Measurements from ENCODE around the gene LRRC38.
"Not testable (repeated sequence)": the region's sequence is repeated elsewhere in the genome, so short reads cannot be mapped to it uniquely, and the experiment has no call there.

LRRC38 gene, protein sequence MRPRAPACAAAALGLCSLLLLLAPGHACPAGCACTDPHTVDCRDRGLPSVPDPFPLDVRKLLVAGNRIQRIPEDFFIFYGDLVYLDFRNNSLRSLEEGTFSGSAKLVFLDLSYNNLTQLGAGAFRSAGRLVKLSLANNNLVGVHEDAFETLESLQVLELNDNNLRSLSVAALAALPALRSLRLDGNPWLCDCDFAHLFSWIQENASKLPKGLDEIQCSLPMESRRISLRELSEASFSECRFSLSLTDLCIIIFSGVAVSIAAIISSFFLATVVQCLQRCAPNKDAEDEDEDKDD

DNA sequence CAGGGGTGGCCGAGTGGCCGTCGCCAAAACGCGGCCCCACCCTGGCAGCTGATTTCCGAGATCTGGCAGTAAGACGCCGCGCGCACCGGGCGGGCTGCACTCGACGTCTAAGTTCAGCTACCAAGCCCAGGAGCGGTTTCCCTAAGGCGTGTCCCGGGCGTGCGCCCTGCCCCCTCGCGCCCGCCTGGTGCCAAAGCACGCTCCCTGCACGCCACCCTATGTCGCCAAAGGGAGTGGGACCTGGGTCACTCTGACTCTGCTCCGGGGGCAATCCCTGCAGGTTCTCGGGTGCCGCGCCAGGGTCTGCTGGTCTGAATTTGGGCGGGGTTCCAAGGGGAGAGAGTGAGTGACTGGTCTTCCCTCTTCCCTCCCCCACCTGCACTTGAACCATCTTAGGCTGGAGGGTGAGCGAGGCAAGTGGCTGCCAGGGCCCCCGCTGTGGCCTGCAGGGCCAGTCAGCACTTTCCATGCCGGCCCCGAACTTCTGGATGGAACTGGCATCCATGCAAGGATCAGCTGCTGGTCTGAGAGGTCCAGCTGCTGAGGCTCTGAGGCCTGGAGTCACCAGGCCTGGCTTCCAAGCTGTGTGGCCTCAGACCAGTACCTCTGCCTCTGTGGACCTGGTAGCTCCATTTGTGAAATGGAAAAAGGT lies at the start of gene LRRC38:
LRRC38 (minus strand) TSS at position 109 of the 652 bp plus-strand sequence. CDS start 410 bp downstream, outside the sequence.
- no peak for DNase-seq (ENCODE audit: low read depth)

DNA sequence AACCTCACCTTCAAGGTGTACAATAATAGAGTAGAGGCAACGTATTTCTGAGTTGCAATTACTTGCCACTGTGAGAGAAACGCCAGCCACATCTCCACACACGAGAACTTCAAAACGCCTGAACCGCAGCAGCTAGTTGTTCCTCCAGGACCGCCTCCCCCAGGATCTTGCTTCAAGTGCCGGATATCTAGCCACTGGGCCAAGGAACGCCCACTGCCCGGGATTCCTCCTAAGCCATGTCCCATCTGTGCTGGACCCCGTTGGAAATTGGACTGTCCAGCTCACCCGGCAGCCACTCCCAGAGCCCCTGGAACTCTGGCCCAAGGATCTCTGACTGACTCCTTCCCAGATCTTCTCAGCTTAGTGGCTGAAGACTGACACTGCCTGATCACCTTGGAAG lies 49.2 kb upstream of the LRRC38 start:
- DNase-seq (ENCODE audit: low read depth): not testable (repeated sequence)

DNA sequence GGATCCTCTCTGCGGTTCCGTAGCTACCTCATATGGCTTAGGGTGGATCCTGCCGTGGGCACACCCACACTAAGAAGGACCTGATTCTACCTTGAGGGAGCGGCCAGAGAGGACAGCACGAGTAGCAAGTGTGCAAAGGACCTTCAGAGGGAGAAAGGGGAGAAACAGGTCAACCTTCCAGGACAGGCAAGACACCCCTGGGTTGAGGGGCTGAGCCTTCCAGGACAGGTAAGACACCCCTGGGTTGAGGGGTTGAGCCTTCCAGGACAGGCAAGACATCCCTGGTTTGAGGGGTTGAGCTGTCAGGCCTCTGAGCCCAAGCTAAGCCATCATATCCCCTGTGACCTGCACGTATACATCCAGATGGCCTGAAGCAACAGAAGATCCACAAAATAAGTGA lies 46.7 kb upstream of the LRRC38 start:
- no peak for DNase-seq (ENCODE audit: low read depth)

DNA sequence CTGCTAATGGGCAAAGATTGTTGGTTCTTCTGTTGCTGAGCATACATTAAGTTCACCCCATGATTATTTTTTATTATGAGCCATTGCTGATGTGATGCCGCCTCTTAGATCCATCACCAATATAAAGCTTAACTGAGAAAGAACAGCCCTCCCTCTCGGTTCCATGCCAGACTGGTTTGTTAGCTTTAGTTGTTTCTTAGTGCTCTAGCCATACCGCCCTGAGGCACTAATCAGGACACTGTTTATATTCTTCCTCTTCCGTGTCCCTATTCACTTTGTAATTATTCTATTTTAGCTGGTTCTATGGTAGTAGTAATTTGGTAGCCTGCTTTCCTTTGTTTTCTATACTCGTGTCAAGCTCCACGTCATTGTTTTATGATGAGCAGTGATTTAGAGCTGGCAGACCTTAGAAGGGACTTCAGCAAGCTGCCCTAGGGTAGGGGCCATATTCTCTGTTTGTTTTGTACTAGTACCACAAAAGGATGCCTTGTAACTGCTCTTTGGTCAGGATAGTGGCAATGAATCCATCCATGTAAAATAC lies 42.5 kb upstream of the LRRC38 start:
- no peak for DNase-seq (ENCODE audit: low read depth)

DNA sequence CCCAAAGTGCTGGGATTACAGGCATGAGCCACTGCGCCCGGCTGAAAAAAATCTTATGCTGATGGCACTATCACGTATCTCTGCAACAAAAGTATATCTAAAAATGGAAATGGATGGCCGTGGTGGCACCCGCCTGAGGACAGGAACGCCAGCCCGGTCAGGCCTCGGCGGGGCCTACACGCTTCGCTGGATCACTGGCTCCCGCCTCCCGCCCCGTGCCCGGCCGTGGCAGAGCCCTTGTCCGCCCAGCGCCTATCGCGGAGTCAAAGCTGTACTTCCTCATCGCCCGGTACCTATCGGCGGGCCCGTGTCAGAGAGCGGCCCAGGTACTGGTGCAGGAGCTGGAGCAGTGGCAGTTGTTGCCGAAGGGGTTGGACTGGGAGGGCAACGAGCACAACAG lies 41.0 kb upstream of the LRRC38 start:
- DNase-seq (ENCODE audit: low read depth): no peak

DNA sequence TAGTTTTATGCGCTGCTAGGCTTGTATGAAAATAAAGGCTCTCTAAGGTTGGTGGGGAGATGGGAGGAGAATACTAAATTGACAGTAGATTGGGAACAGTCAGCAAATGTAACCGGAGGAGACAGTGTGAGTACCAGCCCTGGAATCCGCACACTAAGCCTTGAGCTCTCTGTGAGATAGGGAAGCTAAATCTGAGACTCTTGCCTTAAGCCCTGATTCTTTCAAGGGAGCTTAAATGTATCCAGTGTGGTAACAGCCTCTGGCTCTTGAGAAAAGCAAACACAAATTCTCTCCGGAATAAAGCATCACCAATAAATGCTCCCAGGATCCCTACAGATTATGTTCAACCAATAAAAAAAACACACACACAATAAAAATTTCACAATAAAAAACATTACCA lies 36.9 kb upstream of the LRRC38 start:
- no peak for DNase-seq (ENCODE audit: low read depth)

DNA sequence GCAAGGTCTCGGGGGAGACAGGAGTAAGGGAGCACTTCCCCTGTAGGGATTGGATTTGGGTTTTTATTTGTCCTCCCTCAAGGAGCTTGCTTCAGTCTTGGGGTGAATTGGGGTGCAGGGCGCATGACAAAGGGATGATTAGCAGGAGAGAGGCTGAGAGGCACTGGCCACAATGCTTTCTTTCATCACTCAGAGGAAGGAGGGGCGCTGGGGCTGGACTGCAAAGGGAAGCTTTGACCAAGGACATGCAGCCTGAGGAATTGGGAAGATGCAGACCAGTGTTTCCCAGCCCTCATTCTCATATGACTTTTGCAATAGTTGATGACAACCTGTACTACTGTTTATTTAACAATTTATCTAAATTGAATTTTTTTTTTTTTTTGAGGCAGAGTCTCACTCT lies 35.7 kb upstream of the LRRC38 start:
- no peak for DNase-seq (ENCODE audit: low read depth)

DNA sequence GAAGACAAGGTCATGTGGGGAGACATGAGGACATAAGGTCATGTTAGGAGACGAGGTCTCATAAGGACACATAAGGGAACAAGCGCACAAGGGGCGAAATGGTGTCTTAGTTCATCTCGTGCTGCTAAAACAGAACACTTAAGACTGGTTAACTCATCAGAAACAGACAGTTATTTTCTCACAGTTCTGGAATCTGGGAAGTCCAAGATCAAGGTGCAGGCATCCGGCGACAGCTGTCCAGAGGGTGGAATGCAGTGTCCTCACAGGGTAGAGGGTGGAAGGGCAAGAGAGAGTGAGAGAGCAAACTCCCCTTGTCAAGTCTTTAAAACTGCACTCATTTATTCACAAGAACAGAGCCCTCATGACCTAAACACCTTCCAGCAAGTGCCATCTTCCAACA lies 35.2 kb upstream of the LRRC38 start:
- no peak for DNase-seq (ENCODE audit: low read depth)

DNA sequence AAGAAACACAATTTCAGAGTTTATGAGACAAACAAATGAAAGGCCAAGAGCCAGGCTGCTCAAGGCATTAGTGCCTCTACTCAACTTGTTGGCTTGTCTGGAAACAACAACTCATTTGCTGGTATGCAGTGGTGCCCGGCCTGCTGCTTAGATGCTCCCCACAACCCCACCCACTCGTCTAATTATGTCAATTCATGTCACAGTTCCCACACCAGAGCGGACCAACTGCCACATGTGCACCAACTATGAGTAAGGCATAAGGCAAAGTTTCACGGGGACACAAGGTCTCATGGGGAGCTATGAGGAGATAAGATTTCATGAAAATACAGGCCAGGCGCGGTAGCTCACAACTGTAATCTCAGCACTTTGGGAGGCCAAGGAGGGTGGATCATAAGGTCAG lies 34.5 kb upstream of the LRRC38 start:
- DNase-seq (ENCODE audit: low read depth): no peak

DNA sequence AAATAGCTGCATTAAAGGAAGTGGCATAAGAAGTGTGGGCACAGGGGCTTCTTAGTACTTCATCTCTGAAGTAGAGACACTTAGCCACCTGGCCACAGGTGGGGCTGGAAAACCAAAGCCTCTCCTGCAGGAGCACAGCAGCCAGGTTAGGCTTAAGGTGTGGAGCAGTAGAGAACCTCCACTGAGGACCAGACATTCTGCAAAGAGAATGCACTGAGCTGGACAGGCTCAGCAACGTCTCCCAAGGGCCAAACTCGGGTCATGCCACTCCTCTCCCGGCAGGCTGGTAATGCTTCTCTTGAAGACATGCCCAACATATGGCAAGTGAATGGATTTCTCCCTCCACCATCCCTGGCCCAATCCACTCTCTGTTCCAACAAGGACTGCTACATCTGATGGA lies 33.0 kb upstream of the LRRC38 start:
- no peak for DNase-seq (ENCODE audit: low read depth)

DNA sequence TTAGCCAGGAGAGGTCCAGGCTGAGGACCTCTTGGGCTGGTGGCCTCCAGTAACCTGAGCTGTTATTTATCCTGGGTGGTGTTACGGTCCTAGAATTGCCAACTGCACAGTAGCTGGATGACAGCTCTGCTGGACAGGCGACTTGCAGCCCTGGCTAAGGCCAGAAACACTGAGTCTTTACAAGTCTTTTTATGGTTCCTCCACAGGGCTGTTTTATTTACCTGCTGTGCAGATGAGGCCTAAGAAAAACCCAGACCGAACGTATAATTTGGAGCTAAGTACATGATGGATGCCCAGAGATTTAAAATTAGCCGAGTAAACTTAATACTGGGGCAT lies 30.4 kb upstream of the LRRC38 start:
- no peak for DNase-seq (ENCODE audit: low read depth)

DNA sequence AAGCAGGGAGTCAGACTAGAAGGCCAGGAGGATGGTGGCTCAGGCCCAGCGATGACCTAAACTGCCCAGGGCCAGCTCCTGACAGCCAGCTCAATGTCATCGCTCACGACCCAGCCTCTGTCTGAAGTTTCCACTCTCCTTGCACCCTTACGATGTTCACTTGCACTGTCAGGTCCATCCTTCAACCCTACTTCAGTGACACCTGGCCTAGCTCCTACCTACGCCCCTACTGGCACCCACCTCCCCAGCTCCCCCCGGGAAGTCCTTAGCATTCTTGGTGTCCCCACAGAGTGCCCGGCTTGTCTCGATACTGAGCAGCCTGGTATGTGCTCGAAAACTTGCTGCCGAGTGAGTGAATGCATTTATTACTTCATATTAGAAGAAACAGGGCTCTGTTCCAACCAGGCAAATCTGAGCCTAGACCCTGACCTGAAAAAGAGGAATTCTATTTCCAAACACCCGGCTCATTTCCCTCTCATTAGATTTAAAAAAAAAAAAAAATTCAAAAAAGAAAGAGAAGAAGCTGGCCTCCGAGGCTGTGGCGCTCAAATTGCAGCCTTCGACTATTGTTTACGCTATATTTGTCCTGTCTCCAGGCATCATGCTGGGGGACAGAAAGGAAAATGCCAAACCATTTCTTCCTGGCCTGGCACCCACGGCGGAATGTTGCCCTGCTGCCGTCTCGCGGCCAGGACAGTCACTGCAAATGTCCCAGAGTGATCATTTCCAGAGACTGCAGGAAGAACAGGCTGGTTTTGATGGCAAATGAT lies 29.8 kb upstream of the LRRC38 start:
- DNase-seq (ENCODE audit: low read depth): no peak

DNA sequence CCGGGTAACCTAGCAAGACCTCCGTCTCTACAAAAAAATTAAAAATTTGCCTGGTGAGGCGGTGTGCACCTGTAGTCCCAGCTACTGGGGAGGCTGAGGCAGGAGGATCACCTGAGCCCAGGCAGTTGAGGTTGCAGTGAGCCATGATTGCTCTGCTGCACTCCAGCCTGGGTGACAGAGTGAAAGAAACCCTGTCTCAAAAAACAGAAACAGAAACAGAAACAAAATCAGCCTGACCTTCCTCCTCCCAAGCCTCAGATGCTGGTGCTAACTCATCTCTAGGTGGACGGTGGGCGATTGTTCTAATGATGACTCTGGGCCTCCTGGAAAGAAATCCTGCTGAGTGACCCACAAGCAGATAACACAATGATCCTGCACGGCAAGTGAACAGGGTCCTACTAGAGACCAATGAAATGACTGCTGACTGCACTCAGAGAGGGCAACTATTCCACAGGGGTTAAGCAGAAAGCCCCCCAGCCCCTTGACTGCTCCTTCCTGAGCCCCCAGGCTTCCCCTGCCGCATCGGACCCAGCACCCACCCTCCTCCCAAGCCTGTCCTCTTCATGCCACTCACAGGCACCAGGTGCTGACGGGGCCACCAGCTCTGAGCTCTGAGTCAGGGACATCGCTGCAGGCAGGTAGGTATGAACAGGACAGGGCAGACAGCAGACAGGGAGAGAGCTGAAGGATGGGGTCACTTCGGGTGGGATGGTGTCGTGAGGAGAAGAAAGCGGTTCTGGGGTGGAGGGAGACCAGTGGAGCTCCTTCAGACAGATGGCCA lies 27.8 kb upstream of the LRRC38 start:
- no peak for DNase-seq (ENCODE audit: low read depth)

DNA sequence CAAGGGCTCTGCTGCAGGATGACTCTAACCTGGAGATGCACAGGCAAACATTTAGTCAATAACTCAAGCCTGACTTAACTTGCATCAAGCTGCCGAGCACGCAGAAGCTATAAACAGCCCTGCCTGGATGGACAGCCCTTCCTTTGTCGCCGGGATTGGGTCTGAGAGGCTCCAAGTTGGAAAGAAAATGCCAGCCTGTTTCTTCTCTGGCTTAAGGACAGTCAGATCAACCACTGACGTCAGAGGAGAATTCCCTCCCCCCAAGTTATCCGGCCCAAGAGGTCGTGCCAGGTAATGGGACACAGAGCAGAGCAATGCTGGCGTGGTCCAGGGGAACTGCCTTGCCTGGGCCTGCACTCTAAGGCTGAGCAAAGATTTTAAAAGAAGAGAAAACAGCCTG lies 27.1 kb upstream of the LRRC38 start:
- no peak for DNase-seq (ENCODE audit: low read depth)

DNA sequence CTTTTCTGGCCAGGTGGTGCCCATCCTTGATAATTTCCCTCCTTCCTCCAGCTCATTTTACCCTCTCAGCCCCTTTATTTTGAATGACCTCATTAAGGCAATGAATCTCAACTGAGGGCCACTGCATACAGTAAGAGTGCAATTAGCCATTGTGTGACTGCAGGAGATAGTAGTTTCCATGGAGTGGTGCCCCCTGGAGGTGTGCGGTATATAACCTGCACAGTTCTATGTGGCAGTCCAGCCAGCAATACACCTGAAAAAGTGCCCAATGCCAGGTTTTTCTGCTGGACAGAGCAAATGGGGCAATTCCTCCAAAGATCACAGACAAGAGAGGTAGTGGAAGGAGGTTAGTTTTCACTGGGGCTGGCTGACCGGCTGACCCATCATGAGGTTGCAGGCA lies 25.9 kb upstream of the LRRC38 start:
- DNase-seq (ENCODE audit: low read depth): no peak

DNA sequence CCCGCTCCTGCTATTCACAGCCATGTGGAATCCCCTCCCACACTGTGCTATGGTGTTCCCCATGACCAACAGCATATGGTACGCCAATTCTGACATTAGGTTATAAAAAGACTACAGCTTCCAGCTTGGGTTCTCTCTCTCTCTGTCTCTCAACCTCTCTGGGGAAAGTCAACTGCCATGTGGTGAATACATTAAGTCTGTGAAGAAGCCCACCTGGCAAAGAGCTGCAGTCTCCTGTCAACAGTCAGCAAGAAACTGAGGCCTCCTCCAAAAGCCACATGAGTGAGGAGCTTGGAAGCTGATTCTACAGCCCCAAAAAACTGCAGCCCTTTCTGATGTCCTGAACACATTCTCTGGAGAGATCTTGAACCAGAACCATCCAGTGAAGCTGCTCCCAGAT lies 25.0 kb upstream of the LRRC38 start:
- DNase-seq (ENCODE audit: low read depth): no peak

DNA sequence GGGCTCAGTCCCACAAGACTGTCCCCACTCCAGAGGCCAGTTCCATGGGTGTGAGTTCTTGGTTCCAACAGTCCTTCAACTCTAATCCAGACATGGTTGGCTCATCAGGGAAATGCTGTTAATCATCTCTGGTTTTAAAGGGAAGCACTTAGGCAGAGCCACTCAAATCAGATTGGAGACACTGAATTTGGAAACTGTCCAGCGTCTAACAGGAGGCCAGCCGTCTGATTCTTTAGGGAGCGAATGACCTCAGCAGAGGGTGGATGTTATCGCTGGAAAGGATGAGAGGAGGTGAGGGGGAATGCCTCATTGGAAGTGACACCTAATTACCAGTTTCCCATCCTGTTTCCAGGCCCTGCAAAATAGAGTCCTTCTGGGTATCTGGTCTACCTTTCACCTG lies 22.8 kb upstream of the LRRC38 start:
- no peak for DNase-seq (ENCODE audit: low read depth)

DNA sequence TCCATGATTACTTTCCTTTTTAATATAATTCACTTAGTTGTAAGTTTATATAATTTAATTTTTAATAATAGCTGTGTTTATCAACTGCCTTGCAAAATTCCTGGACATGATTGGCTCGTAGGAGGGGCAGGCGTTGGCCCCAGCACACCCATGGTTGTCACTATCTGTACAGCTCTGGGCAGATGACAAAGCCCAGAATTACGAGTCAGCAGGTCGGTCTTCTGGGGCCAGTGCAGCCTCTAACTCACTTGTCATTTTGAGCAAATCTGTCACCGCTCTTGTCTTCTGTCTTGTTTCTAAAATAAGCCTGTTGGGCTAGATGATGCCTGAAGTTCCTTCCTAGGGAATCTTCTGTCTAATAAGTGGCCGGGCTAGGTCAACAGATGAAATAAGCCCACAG lies 21.4 kb upstream of the LRRC38 start:
- no peak for DNase-seq (ENCODE audit: low read depth)

DNA sequence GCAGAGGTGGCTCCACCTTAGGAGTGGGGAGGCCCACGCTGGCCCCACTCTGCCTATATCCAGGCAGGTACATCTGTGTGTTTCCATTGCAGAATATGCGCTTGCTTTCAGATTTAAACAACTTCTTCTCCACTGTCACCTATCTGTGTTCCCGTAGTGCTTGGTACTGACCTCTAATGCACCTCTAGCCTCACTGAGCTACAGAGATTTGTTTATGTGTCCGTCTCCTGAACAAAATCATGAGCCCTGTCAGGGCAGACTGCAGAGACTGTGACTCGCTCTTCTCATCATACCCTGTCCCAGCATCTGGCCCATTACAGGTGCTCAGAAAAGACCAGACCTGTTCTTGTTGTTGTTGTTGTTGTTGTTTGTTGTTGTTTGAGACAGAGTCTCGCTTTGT lies 14.5 kb upstream of the LRRC38 start:
- no peak for DNase-seq (ENCODE audit: low read depth)

DNA sequence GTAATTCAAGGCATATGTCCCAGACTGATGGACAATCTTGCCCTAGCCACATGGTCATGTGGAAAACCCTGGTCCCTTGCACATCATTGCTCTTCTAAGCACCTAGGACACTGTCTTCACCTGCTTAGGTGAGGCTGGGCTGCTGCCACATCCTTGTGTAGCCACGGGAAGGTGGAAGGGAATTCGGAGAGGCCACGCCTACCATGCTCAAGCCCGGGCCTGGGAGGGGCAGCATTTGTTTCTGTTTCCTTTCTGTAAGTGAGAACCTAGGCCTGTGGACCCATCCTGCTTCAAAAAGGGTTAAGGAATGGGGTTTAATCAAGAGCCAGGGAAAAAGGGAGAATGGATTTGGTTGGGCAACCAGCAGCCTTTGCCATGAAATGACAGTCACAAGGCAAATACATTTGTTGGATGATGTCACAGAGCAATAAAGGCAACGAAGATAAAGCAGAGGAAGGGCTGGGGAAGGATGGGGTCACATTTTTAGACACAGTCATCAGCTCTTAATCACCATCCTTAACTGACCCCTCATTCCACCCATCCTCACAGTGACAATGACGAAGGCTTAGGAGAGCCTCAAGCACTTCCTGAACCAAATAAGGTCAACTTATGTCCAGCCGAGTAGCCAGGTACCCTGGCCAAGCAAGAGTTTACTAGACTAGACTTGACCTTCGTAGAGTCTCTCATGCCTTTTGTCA lies 10.1 kb upstream of the LRRC38 start:
- DNase-seq (ENCODE audit: low read depth): no peak

DNA sequence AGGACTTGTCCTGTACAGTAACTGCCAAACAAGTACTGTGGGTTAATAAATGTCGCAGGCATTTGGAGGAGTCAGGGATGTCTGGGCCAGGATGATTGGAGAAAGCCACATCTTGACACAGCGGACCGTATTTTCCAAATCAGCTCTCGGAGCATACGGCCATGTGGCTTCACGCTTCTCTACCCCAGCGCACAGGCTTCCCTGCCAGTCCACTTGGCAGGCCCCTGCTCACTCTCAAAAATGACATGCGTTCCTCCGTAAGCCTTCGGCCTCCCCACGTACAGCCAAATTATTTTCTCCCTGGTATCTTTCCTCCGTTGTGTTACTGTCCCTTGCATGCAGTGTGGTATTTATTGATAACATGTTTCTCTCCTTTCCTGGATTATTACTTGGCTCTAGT lies 7.2 kb upstream of the LRRC38 start:
- DNase-seq (ENCODE audit: low read depth): no peak

Data from HS-5 (cell line).